HAP-1 (cell line): ENCODE measurements around the gene CERS6.

ENCODE experiments used
- DNase-seq, 2 experiments: peaks; one replicate each; pipeline ENCODE4 v3.0.0-alpha.2; 2016 to 2020; ENCODE audit warnings: low spot score in 2 of 2
- H3K27me3 ChIP-seq: fragments of 250-450 bp; sonication (Bioruptor Pico); 2 replicates; pipeline ENCODE4 v1.5.1; 2020; ENCODE audit warnings: low read depth, mild to moderate bottlenecking, moderate library complexity
- H3K36me3 ChIP-seq: fragments of 250-450 bp; sonication (Bioruptor Pico); replicated peaks from 2 replicates; pipeline ENCODE4 v1.5.1; 2020; ENCODE audit warnings: mild to moderate bottlenecking
- H3K4me1 ChIP-seq: fragments of 250-450 bp; sonication (Bioruptor Pico); 2 replicates; pipeline ENCODE4 v1.5.1; 2020; ENCODE audit warnings: mild to moderate bottlenecking
- H3K4me3 ChIP-seq: fragments of 250-450 bp; sonication (Bioruptor Pico); 2 replicates; pipeline ENCODE4 v1.5.1; 2020; ENCODE audit warnings: mild to moderate bottlenecking, moderate library complexity
- H3K9me3 ChIP-seq: fragments of 250-450 bp; sonication (Bioruptor Pico); 2 replicates; pipeline ENCODE4 v1.5.1; 2020; ENCODE audit warnings: mild to moderate bottlenecking, moderate library complexity
- in situ Hi-C: fragments of 300-500 bp; cut with MboI; formaldehyde crosslinking; loops from 3 replicates; pipeline ENCODE4 v1.14.3; 2020; ENCODE audit warnings: low sequenced_read_pairs, inconsistent platforms, mixed read lengths

CERS6 gene

GRCh38 chr2:168545439-168546082, 89.5 kb downstream of the CERS6 start:
- Histone ChIP-seq H3K4me3 (no peak overlapping the region), H3K9me3 (no peaks in the 10 kb centered on the region), H3K36me3 (no peaks in the 10 kb centered on the region), H3K4me1 (no peaks in the 10 kb centered on the region), H3K27me3 (no peaks in the 10 kb centered on the region)
- DNase-seq, result no peak
- in situ Hi-C loops, result no loop called here

- no peak for DNase-seq
- Histone ChIP-seq H3K27me3 (no peaks in the 10 kb centered on the region), H3K9me3 (no peaks in the 10 kb centered on the region), H3K36me3 (no peaks in the 10 kb centered on the region), H3K4me1 (no peaks in the 10 kb centered on the region), H3K4me3 (no peak overlapping the region)
- in situ Hi-C loops, result no loop called here
Observed at GRCh38 chr2:168550670-168551069, 94.6 kb downstream of the CERS6 start.

GRCh38 chr2:168552450-168552856, 96.4 kb downstream of the CERS6 start:
- Histone ChIP-seq H3K4me1 (no peaks in the 10 kb centered on the region), H3K4me3 (no peak overlapping the region), H3K9me3 (no peaks in the 10 kb centered on the region), H3K36me3 (no peaks in the 10 kb centered on the region), H3K27me3 (no peaks in the 10 kb centered on the region)
- in situ Hi-C loops, result no loop called here
- no peak for DNase-seq

- no peaks in the 10 kb centered on the region for H3K27me3 ChIP-seq
- DNase-seq, result no peak
Observed at GRCh38 chr2:168555283-168555682, 99.2 kb downstream of the CERS6 start.

GRCh38 chr2:168559187-168559586, 103.1 kb downstream of the CERS6 start:
- Histone ChIP-seq H3K4me3 (no peak overlapping the region), H3K4me1 (no peaks in the 10 kb centered on the region), H3K27me3 (no peaks in the 10 kb centered on the region), H3K36me3 (no peaks in the 10 kb centered on the region), H3K9me3 (no peaks in the 10 kb centered on the region)
- DNase-seq, result no peak
- in situ Hi-C loops, result no loop called here

More at GRCh38 chr2:168555283-168555682, 99.2 kb downstream of the CERS6 start:
- Histone ChIP-seq H3K4me1 (no peaks in the 10 kb centered on the region), H3K9me3 (no peaks in the 10 kb centered on the region), H3K36me3 (no peaks in the 10 kb centered on the region), H3K4me3 (no peak overlapping the region)
- in situ Hi-C loops, result no loop called here

GRCh38 chr2:168560817-168561499, 104.9 kb downstream of the CERS6 start:
- no peak for DNase-seq
- Histone ChIP-seq H3K4me3 (no peak overlapping the region), H3K4me1 (no peaks in the 10 kb centered on the region), H3K36me3 (no peaks in the 10 kb centered on the region), H3K27me3 (no peaks in the 10 kb centered on the region), H3K9me3 (no peaks in the 10 kb centered on the region)
- in situ Hi-C loops, result no loop called here

GRCh38 chr2:168561991-168562390, 105.9 kb downstream of the CERS6 start:
- H3K27me3 ChIP-seq, result no peaks in the 10 kb centered on the region
- in situ Hi-C loops, result no loop called here

GRCh38 chr2:168562971-168563370, 106.9 kb downstream of the CERS6 start:
- Histone ChIP-seq H3K27me3 (no peaks in the 10 kb centered on the region), H3K4me1 (no peaks in the 10 kb centered on the region), H3K36me3 (no peaks in the 10 kb centered on the region), H3K4me3 (no peak overlapping the region), H3K9me3 (no peaks in the 10 kb centered on the region)
- in situ Hi-C loops, result no loop called here
- no peak for DNase-seq

More at GRCh38 chr2:168561991-168562390, 105.9 kb downstream of the CERS6 start:
- Histone ChIP-seq H3K4me3 (no peak overlapping the region), H3K36me3 (no peaks in the 10 kb centered on the region), H3K4me1 (no peaks in the 10 kb centered on the region), H3K9me3 (no peaks in the 10 kb centered on the region)
- DNase-seq, result no peak

GRCh38 chr2:168564641-168565040, 108.6 kb downstream of the CERS6 start:
- DNase-seq, result no peak
- no peak overlapping the region for H3K4me3 ChIP-seq
- no peaks in the 10 kb centered on the region for H3K4me1 ChIP-seq
- H3K9me3 ChIP-seq, result no peaks in the 10 kb centered on the region
- in situ Hi-C loops, result no loop called here
- no peaks in the 10 kb centered on the region for H3K27me3 ChIP-seq
- no peaks in the 10 kb centered on the region for H3K36me3 ChIP-seq

GRCh38 chr2:168565112-168565511, 109.0 kb downstream of the CERS6 start:
- no peak for DNase-seq
- Histone ChIP-seq H3K27me3 (no peaks in the 10 kb centered on the region), H3K9me3 (no peaks in the 10 kb centered on the region), H3K4me3 (no peak overlapping the region), H3K4me1 (no peaks in the 10 kb centered on the region), H3K36me3 (no peaks in the 10 kb centered on the region)
- in situ Hi-C loops, result no loop called here

GRCh38 chr2:168565512-168565911, 109.4 kb downstream of the CERS6 start:
- no peak overlapping the region for H3K4me3 ChIP-seq
- H3K4me1 ChIP-seq, result no peaks in the 10 kb centered on the region
- in situ Hi-C loops, result no loop called here
- no peaks in the 10 kb centered on the region for H3K9me3 ChIP-seq
- no peaks in the 10 kb centered on the region for H3K36me3 ChIP-seq
- no peak for DNase-seq
- no peaks in the 10 kb centered on the region for H3K27me3 ChIP-seq

GRCh38 chr2:168566974-168567665, 111.0 kb downstream of the CERS6 start:
- H3K4me3 ChIP-seq, result no peak overlapping the region
- in situ Hi-C loops, result no loop called here
- no peaks in the 10 kb centered on the region for H3K27me3 ChIP-seq
- H3K9me3 ChIP-seq, result no peaks in the 10 kb centered on the region
- DNase-seq, result no peak
- H3K4me1 ChIP-seq, result no peaks in the 10 kb centered on the region
- H3K36me3 ChIP-seq, result no peaks in the 10 kb centered on the region

GRCh38 chr2:168567836-168568235, 111.8 kb downstream of the CERS6 start:
- Histone ChIP-seq H3K27me3 (no peaks in the 10 kb centered on the region), H3K4me1 (no peaks in the 10 kb centered on the region), H3K9me3 (no peaks in the 10 kb centered on the region), H3K36me3 (no peaks in the 10 kb centered on the region), H3K4me3 (no peak overlapping the region)
- DNase-seq, result no peak
- in situ Hi-C loops, result no loop called here
